ENCODE results near the gene B3GNT3. TPM values are rescaled to one million over a fixed set of nuclear protein-coding genes. Genes with fewer than 3 reads are reported as not detected.

The B3GNT3 gene
- total and polyA plus RNA-seq, 9 donors = 0.25 to 0.79 (median 0.37) TPM; not detected in 2

DNA sequence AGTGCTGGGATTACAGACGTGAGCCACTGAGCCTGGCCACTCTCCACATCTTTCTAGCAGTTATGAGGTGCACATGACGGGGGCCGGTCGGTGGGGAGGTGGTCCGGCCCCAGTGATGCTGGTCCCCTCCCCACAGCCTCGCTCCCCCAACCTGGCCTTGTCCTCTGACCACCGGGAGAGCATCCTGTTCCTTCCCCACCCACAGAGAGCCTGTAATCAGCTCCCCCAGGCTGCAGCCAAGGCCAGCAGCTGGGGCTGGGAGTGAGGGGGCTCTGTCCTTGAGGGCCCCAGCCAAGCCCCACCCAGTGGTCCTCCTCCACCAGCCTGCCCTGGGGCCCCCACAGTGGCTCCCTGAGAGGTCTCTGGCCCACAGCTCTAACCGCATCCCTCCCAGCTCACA is 29.4 kb downstream of the B3GNT3 start:
- Histone ChIP-seq H3K27me3 (no peaks in the 10 kb centered on the region), H3K4me1 (ENCODE audit: insufficient read depth) (peaks cover 7% of the 10 kb centered on the region)
- 5 to 11% (median 7%) methylated on average over 7 to 8 of the region's 8 CpGs for WGBS, 3 donors

DNA sequence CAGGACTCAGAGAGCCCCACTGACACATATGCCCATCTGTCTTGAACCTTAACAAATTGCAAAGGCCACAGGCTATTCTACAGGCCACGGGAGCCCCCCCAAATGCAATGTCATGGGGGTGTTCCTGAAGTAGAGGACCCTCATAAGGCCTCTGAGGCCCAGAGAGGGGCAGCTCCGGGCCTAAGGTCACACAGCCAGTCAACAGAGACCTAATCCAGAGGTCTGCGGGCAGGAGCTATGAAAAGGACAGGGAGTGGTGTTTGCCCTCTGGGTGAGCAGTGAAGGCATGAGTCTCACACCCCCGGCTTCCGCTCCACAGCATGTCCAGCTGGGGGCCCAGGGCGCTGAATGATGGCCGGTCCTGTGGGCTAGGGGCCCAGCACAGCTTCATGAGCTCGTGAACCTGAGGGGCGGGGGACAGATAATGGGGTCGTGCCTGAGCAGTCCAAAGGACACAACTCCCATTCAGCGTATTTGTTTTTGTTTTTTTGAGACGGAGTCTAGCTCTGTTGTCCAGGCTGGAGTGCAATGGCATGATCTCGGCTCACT is 31.6 kb downstream of the B3GNT3 start:
- DNase-seq = peak in 2 of 5 donors; percentile 26 to 40
- Histone ChIP-seq H3K9me3 (no peaks in the 10 kb centered on the region), H3K4me1 (ENCODE audit: insufficient read depth) (peaks cover 9% of the 10 kb centered on the region), H3K27ac (no peak overlapping the region), H3K36me3 (no peaks in the 10 kb centered on the region), H3K4me3 (no peak overlapping the region), H3K27me3 (no peaks in the 10 kb centered on the region)
- intact Hi-C loops (cut with DNase I) = no loop called here
- no peak for TF ChIP-seq EP300 (IDR thresholded peaks at IDR 0.05)
- WGBS, 3 donors = 68 to 77% (median 73%) methylated on average over 13 of the region's 13 CpGs

More for the DNA sequence above, 29.4 kb downstream of the B3GNT3 start:
- no peak overlapping the region for H3K4me3 ChIP-seq
- TF ChIP-seq, protein P1, sequence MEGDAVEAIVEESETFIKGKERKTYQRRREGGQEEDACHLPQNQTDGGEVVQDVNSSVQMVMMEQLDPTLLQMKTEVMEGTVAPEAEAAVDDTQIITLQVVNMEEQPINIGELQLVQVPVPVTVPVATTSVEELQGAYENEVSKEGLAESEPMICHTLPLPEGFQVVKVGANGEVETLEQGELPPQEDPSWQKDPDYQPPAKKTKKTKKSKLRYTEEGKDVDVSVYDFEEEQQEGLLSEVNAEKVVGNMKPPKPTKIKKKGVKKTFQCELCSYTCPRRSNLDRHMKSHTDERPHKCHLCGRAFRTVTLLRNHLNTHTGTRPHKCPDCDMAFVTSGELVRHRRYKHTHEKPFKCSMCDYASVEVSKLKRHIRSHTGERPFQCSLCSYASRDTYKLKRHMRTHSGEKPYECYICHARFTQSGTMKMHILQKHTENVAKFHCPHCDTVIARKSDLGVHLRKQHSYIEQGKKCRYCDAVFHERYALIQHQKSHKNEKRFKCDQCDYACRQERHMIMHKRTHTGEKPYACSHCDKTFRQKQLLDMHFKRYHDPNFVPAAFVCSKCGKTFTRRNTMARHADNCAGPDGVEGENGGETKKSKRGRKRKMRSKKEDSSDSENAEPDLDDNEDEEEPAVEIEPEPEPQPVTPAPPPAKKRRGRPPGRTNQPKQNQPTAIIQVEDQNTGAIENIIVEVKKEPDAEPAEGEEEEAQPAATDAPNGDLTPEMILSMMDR (IDR thresholded peaks at IDR 0.05) = no peak
- no peak for TF ChIP-seq EP300 (IDR thresholded peaks at IDR 0.05)
- no peak for TF ChIP-seq POLR2A (IDR thresholded peaks at IDR 0.05)
- H3K36me3 ChIP-seq = no peaks in the 10 kb centered on the region
- no peaks in the 10 kb centered on the region for H3K9me3 ChIP-seq
- intact Hi-C loops (cut with DNase I) = no loop called here
- DNase-seq = peak in 4 of 5 donors; percentile 51 to 87 (median 74)
- H3K27ac ChIP-seq = peak overlapping the region in 1 of 2 donors; percentile 46

DNA sequence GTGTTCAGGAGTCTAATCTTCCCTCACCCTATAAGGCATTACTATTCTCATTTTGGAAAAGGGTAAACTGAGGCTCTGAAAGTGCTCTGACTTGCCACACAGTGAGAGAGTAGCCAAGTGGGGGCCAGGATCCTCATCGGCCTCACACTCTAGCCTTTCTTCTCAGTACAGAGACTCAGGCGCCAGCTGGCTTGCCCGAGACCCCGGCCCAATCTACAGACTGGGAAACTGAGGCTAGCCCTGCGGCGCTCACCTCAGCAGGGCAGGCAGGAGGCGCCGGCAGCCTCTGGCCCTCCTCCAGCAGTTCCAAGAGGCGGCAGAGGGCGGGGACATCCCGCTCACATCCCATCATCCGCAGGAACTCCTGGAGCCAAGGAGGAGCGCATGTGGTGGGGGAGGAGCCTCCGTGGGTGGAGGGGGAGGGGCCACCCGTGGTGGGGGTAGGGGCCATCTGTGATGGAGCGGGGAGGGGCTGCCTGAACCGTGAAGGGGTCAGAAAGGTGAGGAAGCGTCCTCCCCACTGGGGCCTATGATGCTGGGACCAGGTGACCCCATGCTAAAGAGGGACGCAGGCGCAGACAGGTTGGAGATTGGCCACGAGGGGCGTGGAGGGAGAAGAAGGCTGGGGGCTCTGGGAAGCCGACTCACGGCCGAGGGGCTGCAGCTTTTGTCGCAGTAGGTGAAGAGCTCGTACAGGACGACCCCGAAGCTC is 35.1 kb downstream of the B3GNT3 start:
- H3K9me3 ChIP-seq = no peaks in the 10 kb centered on the region
- peak; percentile 88 to 93 (median 90) for DNase-seq
- peaks cover 2% of the 10 kb centered on the region for H3K4me1 ChIP-seq (ENCODE audit: insufficient read depth)
- H3K36me3 ChIP-seq = no peaks in the 10 kb centered on the region
- no peaks in the 10 kb centered on the region for H3K27me3 ChIP-seq
- H3K4me3 ChIP-seq = peak overlapping the region; percentile 31
- 5 to 10% (median 7%) methylated on average over 27 to 29 of the region's 29 CpGs for WGBS, 3 donors
- H3K27ac ChIP-seq = peak overlapping the region; percentile 26 to 88
- TF ChIP-seq POLR2A (IDR thresholded peaks at IDR 0.05) = no peak
- TF ChIP-seq EP300 (IDR thresholded peaks at IDR 0.05) = no peak
- TF ChIP-seq, protein P1 (IDR thresholded peaks at IDR 0.05) = no peak
- intact Hi-C loops (cut with DNase I) = no loop called here

DNA sequence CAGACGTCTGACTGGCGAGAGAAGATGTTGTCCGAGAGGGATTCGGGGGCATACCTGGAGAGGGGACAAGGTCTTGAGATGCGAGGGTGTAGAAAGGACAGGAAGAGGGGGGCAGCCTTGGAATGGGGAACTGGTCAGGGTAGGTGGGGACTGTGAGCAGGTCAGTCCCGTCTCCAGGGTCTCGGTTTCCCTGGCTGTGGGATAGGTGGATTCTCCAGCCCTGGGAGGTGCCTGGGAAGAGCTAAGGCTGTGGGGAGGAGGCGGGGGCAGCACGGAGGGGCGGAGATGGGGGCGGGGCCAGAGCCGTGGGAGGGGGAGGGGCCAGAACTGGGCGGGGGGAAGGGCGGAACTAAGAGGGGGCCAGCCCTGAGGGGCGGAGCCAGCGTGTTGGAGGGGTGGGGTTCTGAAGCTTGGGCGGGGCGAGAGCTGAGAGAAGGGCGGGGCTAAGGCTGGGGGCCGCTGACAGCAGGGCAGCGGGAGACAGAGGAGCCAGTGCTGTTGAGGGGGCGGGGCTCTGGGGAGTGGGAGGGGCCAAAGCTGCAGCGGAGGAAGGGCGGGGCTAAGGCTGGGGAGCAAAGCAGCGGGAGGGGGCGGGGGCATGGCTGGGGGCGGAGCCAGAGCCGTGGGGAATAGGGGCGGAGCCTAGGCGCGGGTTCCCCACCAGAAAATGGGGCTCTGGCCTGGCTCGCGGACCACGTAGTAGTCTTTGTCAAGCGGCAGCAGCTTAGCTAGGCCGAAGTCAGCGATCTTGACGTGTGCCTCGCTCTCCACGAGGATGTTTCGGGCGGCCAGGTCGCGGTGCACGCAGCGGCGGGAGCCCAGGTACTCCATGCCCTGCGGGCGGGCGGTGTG is 35.9 kb downstream of the B3GNT3 start:
- H3K27me3 ChIP-seq = no peaks in the 10 kb centered on the region
- peaks cover 2% of the 10 kb centered on the region for H3K4me1 ChIP-seq (ENCODE audit: insufficient read depth)
- 17 to 33% (median 17%) methylated on average over 31 to 50 of the region's 50 CpGs for WGBS, 3 donors
- peak; percentile 95 to 98 (median 97) for DNase-seq
- no peaks in the 10 kb centered on the region for H3K9me3 ChIP-seq
- no peaks in the 10 kb centered on the region for H3K36me3 ChIP-seq
- intact Hi-C loops (cut with DNase I) = no loop called here
- H3K4me3 ChIP-seq = peak overlapping the region; percentile 31
- TF ChIP-seq POLR2A (IDR thresholded peaks at IDR 0.05) (peak; percentile 38), EP300 (IDR thresholded peaks at IDR 0.05) (no peak)
- TF ChIP-seq, protein P1 (IDR thresholded peaks at IDR 0.05) = no peak
- peak overlapping the region; percentile 23 to 88 for H3K27ac ChIP-seq

All from ovary (tissue), 9 donors.